ENCODE results near the gene GSK3A. TPM values are rescaled to one million over a fixed set of nuclear protein-coding genes. Genes with fewer than 3 reads are reported as not detected.

The GSK3A gene
- total and polyA plus RNA-seq, 9 of the 15 experiments (the other 6 are each of a cell fraction or from before 2014, with no cell fraction given): 0.62 to 90.7 (median 33.3) TPM

- TF ChIP-seq REST (IDR thresholded peaks at IDR 0.05; ENCODE audit: borderline replicate concordance) (peak; percentile 51; the same call in 1 of the 2 replicates), REST (CRISPR knock-in tag; IDR thresholded peaks at IDR 0.05; ENCODE audit: low read depth) (peak; percentile 72), MTF1 (CRISPR knock-in tag; IDR thresholded peaks at IDR 0.05; ENCODE audit: borderline replicate concordance) (no peak), CBX3 (IDR thresholded peaks at IDR 0.05; ENCODE audit: borderline replicate concordance in 1 of 2, low read length in 2 of 2) (0 out of 3 replicates have a peak, but pooled peaks of 1 of the 2 experiments have one; percentile 16), PYGO2 (tag; IDR thresholded peaks at IDR 0.05) (no peak), RBM39 (optimal IDR thresholded peaks at IDR 0.05; ENCODE audit: low read depth, low read length) (peak; percentile 32), DEAF1 (CRISPR knock-in tag; IDR thresholded peaks at IDR 0.05) (peak; percentile 46; the same call in 1 of the 2 replicates), NR2C2 (CRISPR knock-in tag; IDR thresholded peaks at IDR 0.05) (peak; percentile 76), NR2C2 (tag; IDR thresholded peaks at IDR 0.05) (peak; percentile 99), ZNF24 (IDR thresholded peaks at IDR 0.05) (no peak), ETV5 (CRISPR knock-in tag; IDR thresholded peaks at IDR 0.05; ENCODE audit: low read depth) (peak; percentile 93), HMBOX1 (IDR thresholded peaks at IDR 0.05) (peak; percentile 26; the same call in 1 of the 2 replicates), KDM4B (IDR thresholded peaks at IDR 0.05; ENCODE audit: borderline replicate concordance in 2 of 2, low read depth in 1 of 2) (peak in 1 of 2 experiments; percentile 88; a peak in 1 of 4 replicates), GABPB2 (CRISPR knock-in tag; conservative IDR thresholded peaks at IDR 0.05) (no peak), ZNF140 (CRISPR knock-in tag; IDR thresholded peaks at IDR 0.05) (no peak)
These were observed 2.2 kb upstream of the GSK3A start (continued) for GRCh38 chr19:42244347-42245220.
